ENCODE results near the gene SOX13.
"Not testable (repeated sequence)": the region's sequence is repeated elsewhere in the genome, so short reads cannot be mapped to it uniquely, and the experiment has no call there.

SOX13 gene

GRCh38 chr1:204044448-204044847 lies 28.5 kb upstream of the SOX13 start:
- no peak for TF ChIP-seq ZNF274 (IDR thresholded peaks at IDR 0.05; ENCODE audit: low read depth, low read length)
- H3K4me3 ChIP-seq (ENCODE audit: low read length) = no peak overlapping the region

DNA sequence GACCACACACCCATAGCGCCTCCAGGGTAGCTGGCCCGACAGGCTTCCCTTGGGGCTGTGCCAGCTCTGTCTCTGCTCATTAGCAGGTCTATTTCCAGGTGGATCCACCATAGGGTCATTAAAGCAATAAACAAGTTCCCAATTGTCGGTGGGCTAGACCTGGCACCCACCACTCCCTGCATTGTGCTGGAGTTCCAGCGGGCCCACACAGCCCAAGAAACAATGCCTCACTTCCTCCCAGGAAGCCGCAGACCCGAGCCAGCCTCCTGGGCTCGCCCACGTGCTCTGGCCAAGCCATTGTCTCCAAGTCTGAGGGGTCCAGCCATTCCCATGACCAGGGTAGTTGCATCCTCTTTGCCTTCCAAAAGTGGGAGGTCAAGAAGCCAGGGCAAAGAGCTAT lies 27.5 kb upstream of the SOX13 start:
- no peak overlapping the region for H3K4me3 ChIP-seq (ENCODE audit: low read length)
- no peak for TF ChIP-seq ZNF274 (IDR thresholded peaks at IDR 0.05; ENCODE audit: low read depth, low read length)

DNA sequence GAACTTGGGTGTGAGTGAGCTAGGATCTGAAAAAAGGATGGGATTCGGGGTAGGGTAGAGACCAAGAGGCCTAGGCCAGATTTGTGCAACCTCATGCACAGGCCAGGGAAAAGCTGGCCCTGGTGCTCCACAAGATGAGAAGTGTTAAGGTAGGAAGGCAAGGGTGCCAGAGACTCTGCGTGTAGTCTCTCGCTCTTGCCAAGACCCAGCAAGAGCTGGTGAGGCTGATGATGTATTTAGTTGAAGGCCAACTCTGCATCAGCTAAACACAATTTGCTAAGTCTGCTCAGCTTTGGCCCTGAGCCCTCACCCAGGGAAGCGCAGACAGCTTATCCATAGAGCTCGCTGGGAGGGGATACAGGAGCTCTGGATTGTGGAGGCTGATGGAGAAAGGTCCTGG lies 26.6 kb upstream of the SOX13 start:
- TF ChIP-seq ZNF274 (IDR thresholded peaks at IDR 0.05; ENCODE audit: low read depth, low read length) = no peak
- H3K4me3 ChIP-seq (ENCODE audit: low read length) = no peak overlapping the region

DNA sequence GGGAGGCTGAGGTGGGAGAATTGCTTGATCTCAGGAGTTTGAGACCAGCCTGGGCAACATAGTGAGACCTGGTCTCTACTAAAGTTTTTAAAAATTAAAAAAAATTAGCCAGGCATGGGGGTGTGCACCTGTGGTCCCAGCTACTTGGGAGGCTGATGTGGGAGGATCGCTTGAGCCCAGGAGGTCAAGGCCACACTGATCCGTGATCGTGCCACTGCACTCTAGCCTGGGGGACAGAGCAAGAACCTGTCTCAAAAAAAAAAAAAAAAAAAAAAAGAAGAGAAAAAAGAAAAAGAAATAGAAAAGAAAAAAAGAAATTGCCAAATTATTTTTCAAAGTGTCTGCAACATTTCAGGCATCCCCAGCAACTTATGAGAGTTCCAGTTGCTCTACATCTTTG lies 24.1 kb upstream of the SOX13 start:
- H3K4me3 ChIP-seq (ENCODE audit: low read length) = not testable (repeated sequence)

GRCh38 chr1:204051258-204051657 lies 21.7 kb upstream of the SOX13 start:
- H3K4me3 ChIP-seq (ENCODE audit: low read length) = no peak overlapping the region
- no peak for TF ChIP-seq ZNF274 (IDR thresholded peaks at IDR 0.05; ENCODE audit: low read depth, low read length)

DNA sequence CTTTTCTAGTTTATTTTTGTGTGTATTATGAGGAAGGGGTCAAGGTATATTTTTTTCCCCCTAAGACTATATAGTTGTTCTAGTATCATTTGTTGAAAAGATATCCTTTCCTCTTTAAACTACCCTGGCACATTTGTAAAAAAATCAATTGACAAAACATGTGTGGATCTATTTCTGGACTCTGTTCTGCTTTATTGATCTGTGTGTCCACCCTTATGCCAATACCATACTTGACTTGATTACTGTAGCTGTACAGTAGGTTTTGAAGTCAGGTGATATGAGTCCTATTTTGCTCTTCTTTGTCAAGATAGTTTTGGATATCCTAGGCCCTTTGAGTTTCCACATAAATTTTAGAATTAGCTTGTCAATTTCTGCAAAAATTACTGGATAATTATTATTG lies 21.2 kb upstream of the SOX13 start:
- H3K4me3 ChIP-seq (ENCODE audit: low read length) = no peak overlapping the region
- TF ChIP-seq ZNF274 (IDR thresholded peaks at IDR 0.05; ENCODE audit: low read depth, low read length) = no peak

DNA sequence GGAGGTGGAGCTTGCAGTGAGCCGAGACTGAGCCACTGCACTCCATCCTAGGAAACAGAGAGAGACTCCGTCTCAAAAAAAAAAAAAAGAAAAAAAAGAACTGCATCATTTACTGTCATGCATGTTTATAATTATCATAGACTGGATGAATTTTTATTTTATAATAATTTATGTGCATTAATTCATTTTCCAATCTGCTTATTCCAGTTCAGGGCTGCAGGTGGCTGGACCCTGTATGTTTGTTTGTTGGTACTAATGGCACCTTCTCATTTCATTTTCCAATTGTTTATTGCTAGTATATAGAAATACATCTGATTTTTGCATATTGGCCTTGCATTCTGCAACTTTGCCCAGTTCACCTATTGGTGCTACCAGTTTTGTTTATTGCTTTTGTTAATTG lies 19.0 kb upstream of the SOX13 start:
- no peak for TF ChIP-seq ZNF274 (IDR thresholded peaks at IDR 0.05; ENCODE audit: low read depth, low read length)

GRCh38 chr1:204059970-204060369 lies 12.9 kb upstream of the SOX13 start:
- H3K4me3 ChIP-seq (ENCODE audit: low read length) = no peak overlapping the region
- TF ChIP-seq ZNF274 (IDR thresholded peaks at IDR 0.05; ENCODE audit: low read depth, low read length) = no peak

More for the DNA sequence above, 19.0 kb upstream of the SOX13 start:
- no peak overlapping the region for H3K4me3 ChIP-seq (ENCODE audit: low read length)

DNA sequence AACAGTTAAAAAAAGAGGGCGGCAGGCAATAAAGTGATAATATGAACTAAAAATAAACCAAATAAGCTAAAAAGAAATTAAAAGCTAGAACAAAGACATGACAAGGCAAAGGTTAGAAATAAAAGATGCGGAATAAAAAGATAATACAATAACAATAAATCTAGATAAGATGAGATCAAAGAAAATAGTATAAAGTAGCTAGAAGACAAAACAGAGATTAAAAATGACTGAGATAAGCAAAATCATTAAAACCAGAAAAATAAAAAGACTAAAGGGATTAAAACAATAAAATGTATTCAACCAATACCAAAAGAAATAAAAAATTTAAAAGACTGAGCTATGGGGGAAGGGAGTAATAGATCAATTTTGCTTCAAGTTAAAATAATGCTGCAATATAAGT lies 10.8 kb upstream of the SOX13 start:
- no peak for TF ChIP-seq ZNF274 (IDR thresholded peaks at IDR 0.05; ENCODE audit: low read depth, low read length)
- H3K4me3 ChIP-seq (ENCODE audit: low read length) = no peak overlapping the region

- TF ChIP-seq ZNF274 (IDR thresholded peaks at IDR 0.05; ENCODE audit: low read depth, low read length) = no peak
Measured at GRCh38 chr1:204065174-204065985, 7.5 kb upstream of the SOX13 start.

DNA sequence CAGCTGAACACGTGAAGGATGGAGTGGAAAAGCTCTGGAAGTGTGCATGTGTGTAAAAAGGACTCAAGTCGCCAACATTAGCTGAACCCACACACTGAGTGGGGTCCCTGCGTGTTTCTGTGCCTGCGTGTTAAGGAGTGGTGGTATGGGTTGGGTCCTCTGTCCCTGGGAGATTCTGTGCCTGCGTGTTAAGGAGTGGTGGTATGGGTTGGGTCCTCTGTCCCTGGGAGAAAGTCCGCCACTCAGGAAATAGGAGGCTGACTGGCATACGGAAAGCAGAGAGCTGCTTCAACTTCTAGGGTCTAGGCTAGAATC lies 7.0 kb upstream of the SOX13 start:
- no peak for TF ChIP-seq ZNF274 (IDR thresholded peaks at IDR 0.05; ENCODE audit: low read depth, low read length)
- H3K4me3 ChIP-seq (ENCODE audit: low read length) = no peak overlapping the region

More at GRCh38 chr1:204065174-204065985, 7.5 kb upstream of the SOX13 start:
- H3K4me3 ChIP-seq (ENCODE audit: low read length) = no peak overlapping the region

- no peak overlapping the region for H3K4me3 ChIP-seq (ENCODE audit: low read length)
- TF ChIP-seq ZNF274 (IDR thresholded peaks at IDR 0.05; ENCODE audit: low read depth, low read length) = no peak
Measured at GRCh38 chr1:204067935-204068334, 5.0 kb upstream of the SOX13 start.

DNA sequence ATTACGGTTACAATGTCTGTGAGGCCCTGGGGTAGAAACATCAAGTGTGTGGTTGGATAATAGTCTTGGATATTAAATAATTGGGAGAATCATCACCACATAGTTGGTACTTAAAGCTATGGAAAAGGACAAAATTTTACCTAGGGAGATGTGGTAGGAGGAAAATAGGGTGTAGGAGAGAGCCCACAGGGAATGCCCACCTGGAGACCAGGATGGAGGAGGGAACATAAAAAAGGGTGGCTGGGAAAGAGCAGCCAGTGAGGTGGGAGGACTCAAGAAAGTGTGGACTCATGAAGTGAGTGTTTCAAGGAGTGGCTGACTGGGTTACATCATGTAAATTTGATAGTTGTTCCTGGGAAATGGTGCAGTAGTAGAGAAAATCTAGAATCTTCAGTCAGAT lies 3.0 kb upstream of the SOX13 start:
- TF ChIP-seq ZNF274 (IDR thresholded peaks at IDR 0.05; ENCODE audit: low read depth, low read length) = no peak
- H3K4me3 ChIP-seq (ENCODE audit: low read length) = no peak overlapping the region

DNA sequence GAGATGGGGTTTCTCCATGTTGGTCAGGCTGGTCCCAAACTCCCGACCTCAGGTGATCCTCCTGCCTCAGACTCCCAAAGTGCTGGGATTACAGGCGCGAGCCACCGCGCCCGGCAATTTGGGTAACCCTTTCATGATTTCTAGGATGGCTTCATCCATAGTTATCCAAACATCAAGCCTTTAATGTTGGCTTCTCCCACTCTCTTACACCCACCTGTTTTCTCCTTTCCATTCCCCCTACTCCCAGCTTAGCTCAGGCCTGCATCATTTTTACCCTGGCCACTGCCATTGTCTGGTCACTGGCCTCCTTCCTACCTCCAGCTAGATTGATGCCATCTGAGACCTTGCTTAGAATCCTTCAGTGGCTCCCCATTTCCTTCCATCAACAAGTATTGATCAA lies 2.0 kb upstream of the SOX13 start:
- no peak for TF ChIP-seq ZNF274 (IDR thresholded peaks at IDR 0.05; ENCODE audit: low read depth, low read length)
- H3K4me3 ChIP-seq (ENCODE audit: low read length) = no peak overlapping the region

GRCh38 chr1:204073837-204074273 lies 940 bp downstream of the SOX13 start:
- TF ChIP-seq ZNF274 (IDR thresholded peaks at IDR 0.05; ENCODE audit: low read depth, low read length) = no peak
- peak overlapping the region; percentile 17; the same call in 1 of the 2 replicates for H3K4me3 ChIP-seq (ENCODE audit: low read length)

All from GM08714 (cell line).